Choroid plexus epithelial cell (primary cell): ENCODE measurements around the gene MAP3K21.

Experiments used
- DNase-seq: peaks from one replicate; pipeline ENCODE4 v3.0.0-alpha.2; 2010; ENCODE audit warnings: low read depth
- H3K4me3 ChIP-seq: 2 replicates; pipeline ENCODE4 v1.5.1; 2011; ENCODE audit warnings: low read depth, mild to moderate bottlenecking, control low read depth, low read length, moderate library complexity
- TF ChIP-seq, protein P1 (sequence below): conservative IDR thresholded peaks from 2 replicates; pipeline ENCODE4 v1.5.1; 2011; ENCODE audit warnings: low read depth, mild to moderate bottlenecking, control low read depth, inconsistent platforms, low read length, moderate library complexity

MAP3K21 gene

DNA sequence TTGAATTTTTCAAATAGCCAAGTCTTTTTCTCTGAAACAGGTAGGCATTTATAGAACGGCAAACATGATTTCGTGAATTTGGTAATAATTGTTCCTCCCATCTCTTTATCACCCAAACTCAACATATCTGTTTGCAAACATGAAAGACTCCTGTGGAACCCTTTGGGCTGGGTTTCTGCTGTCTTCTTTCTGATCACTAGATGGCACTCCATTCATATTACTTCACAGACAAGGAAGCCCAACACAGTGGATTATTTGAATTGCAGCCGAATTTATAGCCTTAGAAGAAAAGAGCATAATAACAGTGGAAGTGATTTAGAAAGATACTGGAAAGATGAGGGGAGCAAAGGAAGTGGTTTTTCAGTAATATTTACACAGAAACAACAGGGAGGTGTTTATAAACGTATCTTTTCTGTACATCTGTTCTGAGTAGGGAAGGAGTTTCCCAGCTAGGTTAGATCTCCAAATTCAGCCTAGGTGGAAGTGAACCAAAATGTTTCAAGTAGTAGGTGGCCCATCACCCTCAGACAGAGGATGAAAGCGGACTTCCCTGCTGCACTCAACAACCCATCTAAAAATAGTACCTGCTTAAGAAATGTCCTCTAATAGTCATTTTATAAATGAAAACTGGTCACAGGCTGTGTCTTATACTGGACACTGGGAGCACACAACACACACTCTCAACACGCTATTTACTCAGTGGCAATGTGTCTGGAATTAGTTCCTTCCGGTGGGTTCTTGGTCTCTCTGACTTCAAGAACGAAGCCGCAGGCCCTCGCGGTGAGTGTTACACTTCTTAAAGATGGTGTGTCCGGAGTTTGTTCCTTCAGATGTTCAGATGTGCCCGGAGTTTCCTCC lies 67.6 kb downstream of the MAP3K21 start:
- DNase-seq = peak; percentile 79
- H3K4me3 ChIP-seq = no peak overlapping the region
- TF ChIP-seq, protein P1, sequence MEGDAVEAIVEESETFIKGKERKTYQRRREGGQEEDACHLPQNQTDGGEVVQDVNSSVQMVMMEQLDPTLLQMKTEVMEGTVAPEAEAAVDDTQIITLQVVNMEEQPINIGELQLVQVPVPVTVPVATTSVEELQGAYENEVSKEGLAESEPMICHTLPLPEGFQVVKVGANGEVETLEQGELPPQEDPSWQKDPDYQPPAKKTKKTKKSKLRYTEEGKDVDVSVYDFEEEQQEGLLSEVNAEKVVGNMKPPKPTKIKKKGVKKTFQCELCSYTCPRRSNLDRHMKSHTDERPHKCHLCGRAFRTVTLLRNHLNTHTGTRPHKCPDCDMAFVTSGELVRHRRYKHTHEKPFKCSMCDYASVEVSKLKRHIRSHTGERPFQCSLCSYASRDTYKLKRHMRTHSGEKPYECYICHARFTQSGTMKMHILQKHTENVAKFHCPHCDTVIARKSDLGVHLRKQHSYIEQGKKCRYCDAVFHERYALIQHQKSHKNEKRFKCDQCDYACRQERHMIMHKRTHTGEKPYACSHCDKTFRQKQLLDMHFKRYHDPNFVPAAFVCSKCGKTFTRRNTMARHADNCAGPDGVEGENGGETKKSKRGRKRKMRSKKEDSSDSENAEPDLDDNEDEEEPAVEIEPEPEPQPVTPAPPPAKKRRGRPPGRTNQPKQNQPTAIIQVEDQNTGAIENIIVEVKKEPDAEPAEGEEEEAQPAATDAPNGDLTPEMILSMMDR = peak; percentile 84

DNA sequence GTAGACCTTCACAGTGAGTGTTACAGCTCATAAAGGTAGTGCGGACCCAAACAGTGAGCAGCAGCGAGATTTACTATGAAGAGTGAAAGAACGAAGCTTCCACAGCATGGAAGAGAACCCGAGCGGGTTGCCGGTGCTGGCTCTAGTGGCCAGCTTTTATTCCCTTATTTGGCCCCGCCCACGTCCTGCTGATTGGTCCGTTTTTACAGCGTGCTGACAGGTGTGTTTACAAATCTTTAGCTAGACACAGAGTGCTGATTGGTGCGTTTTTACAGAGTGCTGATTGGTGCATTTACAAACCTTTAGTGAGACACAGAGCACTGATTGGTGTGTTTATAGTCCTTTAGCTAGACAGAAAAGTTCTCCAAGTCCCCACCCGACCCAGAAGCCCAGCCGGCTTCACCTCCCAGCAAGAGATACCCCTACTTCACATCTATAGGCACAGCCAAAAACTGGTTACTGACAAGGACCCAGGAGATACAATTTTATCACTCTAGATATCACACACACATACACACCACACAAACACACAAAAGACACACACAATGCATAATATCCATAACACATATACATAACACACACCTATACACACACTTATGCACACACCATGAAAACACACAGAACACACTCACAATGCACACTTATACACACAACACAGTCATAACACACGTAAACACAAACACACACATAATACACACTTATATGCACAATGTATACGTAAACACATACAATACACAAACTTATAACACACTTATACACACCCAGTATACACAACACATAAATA lies 68.5 kb downstream of the MAP3K21 start:
- no peak overlapping the region for H3K4me3 ChIP-seq
- TF ChIP-seq, protein P1 = no peak
- no peak for DNase-seq

DNA sequence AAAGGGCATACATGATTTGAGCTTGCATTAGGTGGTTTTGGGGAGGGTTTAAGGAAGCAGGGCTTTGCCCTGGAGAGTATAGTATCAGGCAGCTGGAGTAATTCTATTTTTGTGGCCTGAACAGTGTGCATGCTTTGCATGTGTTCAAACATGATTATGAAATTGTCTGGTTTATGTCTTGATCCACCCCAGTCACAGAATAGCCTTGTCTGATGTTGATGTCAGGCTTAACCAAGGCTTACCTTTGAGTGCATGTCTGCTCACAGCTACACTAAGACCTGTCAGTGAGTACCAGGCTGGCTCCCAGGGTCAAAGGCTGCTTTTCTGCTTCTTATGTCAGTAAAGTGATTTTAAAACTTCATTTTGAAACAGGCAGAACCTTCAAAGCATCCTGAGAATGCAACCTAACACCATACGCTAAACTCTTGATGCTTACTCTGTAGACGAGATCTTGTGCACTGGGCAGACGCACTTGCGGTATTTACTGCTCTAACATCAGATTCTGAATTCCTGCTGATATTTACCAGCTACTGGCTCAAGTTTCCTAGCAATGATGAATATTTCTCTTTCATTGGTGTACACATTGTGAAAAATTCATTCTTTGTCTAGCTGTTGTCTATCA lies 78.9 kb downstream of the MAP3K21 start:
- TF ChIP-seq, protein P1 = no peak
- no peak for DNase-seq
- no peak overlapping the region for H3K4me3 ChIP-seq

DNA sequence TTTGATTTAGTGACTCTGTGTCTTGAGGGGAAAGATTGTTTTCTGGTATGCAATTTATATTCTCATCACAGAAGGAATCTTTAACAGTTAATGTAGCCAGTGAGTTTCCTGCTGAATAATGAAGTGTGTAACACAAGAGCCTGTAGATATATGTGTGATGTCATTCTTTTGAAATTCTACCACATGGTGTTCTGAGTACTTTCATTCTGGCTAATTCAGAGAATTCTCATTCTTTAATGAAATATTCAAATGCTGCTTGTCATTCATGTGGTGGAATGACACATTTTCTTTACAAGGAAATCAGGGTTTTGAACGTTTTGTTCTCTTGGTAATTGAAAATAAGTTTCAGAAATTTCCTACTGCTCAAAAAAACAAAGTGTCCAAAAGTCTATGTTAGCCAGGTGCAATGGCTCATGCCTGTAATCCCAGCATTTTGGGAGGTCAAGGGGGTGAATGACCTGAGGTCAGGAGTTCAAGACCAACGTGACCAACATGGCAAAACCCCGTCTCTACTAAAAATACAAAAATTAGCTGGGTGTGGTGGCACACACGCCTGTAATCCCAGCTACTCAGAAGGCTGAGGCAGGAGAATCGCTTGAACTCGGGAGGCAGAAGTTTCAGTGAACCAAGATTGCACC lies 79.6 kb downstream of the MAP3K21 start:
- no peak overlapping the region for H3K4me3 ChIP-seq
- no peak for DNase-seq
- TF ChIP-seq, protein P1 = no peak

DNA sequence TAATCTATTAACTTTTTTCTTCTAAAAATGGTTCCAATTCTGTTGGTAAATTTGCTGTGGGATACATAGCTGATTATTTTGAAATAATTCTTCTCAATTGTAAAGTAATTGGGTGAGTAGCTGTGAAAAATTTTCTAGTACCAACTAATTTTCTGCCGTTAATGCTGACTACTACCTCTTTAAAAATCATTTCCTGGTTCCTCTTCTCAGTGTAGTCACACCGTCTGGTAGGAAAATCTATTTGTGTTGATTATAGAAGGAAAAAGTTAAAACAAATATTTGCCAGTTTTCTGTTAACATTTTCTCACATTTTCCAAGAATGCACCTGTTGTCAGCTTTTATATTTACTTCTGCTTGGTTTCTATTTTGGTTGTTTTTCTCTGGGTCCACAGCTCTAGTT lies 82.0 kb downstream of the MAP3K21 start:
- TF ChIP-seq, protein P1 = no peak
- H3K4me3 ChIP-seq = no peak overlapping the region
- no peak for DNase-seq

DNA sequence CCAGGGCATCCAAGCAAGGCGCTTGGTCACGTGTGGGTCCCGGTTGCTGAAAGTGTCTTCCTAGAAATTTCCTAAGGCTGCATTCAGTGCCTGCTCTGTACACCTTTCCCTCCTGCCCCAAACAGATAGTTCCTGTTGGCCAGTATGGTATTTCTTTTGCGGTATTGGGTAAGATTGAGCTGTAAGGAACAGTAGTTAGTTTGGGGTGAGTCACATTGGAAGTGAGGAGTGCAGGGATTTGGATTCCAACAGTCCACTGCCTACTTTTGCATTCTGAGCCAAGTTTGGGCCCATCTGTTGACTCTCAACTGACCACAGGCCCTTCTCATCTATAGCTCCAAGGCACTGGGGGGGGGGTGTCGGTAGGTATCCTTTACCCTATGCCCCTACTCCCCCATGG lies 83.4 kb downstream of the MAP3K21 start:
- TF ChIP-seq, protein P1 = no peak
- no peak overlapping the region for H3K4me3 ChIP-seq
- no peak for DNase-seq
